ENCODE results near the gene KDM7A.
"Not testable (repeated sequence)": the region's sequence is repeated elsewhere in the genome, so short reads cannot be mapped to it uniquely, and the experiment has no call there.

KDM7A gene

DNA sequence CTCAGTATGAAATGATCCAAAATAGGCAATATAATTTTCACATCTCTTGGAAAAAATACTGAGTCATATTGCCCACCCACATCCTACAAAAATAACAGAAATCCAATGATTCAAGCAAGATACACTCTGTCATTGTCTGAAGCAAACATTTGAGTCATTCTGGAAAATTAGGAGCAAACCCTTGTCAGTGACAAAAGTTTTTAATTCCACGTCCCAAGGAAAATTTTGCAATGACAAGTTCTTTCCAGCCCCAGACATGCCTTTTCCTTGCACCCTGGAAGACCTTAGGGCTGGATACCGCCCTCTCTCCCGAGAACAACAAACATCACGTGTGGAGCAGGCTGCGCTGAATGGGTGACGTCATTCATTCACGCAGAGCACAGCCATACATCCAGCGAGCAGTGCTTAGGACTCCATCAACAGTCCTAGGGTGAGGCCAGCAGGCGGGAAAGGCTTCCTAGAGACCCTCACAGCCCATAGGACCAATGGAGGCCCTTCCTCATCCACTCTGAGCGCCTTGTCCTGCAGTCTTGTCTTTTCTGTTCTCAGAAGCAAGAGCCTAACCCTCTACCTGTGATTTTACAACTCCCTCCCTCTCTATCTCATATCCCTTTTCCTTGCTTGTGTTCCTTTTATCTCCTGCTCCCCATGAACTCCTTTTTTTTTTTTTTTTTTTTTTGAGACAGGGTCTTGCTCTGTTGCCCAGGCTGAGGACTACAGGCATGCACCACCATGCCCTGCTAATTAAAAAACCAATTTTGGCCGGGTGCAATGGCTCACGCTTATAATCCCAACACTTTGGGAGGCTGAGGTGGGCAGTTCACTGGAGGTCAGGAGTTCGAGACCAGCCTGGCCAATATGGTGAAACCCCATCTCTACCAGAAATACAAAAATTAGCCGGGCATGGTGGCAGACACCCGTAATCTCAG lies 23.5 kb upstream of the KDM7A start:
- DNase-seq (ENCODE audit: low read depth in 3 of 3), result no peak

GRCh38 chr7:140197938-140198337 lies 21.2 kb upstream of the KDM7A start:
- no peak for DNase-seq (ENCODE audit: low read depth in 3 of 3)

DNA sequence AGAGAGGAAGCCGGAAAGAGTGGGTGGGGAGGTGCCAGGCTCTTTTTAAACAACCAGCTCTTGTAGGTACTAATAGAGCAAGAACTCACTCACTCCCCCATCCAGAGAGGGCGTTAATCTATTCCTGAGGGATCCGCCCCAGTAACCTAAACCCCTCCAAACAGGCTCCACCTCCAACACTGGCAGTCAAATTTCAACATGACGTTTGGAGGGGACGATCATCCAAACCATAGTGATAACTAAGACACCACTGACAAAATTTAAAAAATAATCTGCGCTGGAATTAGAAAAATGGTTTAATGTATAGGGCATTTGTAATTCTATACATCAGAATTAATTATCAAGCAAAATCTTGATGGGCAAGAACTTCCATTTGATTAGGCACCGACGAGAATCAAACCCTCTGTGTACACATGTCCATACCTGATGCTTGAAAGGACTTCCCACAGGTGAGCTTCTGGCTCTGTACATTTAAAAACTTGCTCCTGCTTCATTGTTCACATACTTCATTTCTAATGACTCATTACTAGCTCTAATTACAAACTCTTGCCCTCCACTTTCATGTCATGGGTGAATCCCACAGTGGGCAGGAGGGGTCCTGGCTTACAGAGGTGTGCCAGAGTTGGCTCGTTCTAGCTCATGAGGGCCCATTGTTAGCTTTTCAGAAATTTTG lies 20.6 kb upstream of the KDM7A start:
- DNase-seq (ENCODE audit: low read depth in 3 of 3), result no peak

DNA sequence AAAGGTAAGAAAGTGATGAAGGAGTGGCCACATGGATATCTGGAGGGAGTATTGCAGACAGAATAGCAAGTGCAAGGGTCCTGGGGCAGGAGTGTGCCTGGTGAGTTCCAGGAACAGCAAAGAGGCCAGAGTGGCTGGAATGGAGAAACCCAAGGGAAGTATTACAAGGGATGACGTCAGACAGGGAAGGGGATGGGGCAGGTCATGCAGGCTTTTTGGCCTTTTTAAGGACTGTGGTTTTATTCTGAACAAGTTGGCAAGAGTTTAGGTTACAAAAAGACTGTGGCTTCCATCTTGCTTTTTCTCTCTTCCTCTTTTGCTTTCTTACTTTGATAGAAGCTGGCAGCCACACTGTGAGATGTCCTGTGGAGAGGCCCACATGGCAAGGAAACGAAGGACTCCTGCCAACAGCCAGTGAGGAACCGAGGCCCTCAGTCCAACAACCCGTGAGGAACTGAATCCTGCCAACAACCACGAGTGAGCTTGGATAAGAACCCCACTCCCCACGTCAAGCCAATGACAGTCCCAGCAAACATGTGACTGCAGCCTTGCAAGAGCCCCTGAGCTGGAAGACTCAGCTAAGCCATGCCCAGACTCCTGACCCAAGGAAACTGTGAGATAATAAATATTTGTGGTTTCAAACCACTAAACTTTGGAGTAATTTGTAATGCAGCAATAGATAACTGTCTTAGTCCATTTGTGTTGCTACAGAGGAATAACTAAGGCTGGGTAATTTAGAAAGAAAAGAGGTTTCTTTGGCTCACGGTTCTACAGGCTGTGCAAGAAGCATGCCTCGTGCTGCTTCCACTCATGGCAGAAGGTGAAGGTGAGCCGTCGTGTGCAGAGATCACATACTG lies 19.8 kb upstream of the KDM7A start:
- DNase-seq (ENCODE audit: low read depth in 3 of 3), result no peak

DNA sequence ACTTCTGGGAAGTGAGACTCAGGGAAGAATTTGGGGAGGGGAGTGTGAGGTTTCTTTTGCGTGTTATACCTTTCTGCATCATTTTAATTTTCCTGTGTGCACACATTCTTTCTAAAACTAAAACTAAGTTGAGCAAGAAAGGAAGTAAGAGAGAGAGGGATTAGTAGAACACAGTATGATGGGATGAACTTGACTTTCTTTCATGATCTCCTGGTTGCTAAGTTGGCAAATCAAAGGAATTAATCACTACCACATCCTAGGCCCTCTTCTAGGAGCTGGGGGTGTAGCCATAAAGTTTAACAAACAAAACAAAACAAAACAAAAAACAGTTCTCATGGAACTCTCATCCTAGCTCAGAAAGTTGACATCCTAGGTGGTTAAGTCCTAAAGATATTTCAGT lies 19.1 kb upstream of the KDM7A start:
- DNase-seq (ENCODE audit: low read depth in 3 of 3), result no peak

GRCh38 chr7:140192620-140193019 lies 15.8 kb upstream of the KDM7A start:
- DNase-seq (ENCODE audit: low read depth in 3 of 3), result no peak

DNA sequence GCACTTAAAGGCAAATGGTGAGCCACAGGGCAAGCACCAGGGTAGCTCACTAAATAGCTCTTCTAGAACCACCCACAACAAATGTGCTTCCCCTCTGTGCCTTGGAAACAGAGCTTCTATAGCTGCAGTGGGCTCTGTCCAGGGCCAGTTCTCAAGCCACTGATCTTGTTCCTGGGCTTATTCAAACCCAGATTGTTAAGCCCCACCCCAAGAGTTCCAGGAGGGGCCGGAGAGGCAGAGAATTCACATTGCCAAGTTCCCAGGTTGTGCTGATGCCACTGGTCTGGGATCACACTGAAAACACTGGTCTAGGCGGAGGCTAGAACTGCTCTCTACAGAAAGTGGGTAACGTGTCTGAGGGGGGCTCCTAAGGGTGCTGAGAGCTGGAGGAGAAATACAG lies 15.4 kb upstream of the KDM7A start:
- DNase-seq (ENCODE audit: low read depth in 3 of 3), result no peak

DNA sequence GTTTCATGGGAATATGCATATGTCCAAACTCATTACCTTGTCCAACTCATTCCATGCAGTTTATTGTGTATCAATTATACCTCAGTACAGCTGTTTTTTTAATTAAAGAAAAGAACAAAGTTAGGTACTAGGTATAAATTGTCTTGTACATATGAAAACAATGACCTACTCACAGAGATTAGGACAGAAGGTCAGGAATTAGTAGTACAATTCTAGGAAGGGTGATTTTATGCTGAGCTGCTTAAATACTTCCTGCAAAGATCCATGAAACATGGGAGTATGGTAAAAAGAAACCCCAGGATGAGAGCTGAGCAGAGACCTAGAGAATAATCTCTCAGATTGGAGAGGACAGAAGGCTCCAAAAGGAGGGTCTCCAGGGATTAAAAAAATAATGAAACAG lies 13.8 kb upstream of the KDM7A start:
- no peak for DNase-seq (ENCODE audit: low read depth in 3 of 3)

DNA sequence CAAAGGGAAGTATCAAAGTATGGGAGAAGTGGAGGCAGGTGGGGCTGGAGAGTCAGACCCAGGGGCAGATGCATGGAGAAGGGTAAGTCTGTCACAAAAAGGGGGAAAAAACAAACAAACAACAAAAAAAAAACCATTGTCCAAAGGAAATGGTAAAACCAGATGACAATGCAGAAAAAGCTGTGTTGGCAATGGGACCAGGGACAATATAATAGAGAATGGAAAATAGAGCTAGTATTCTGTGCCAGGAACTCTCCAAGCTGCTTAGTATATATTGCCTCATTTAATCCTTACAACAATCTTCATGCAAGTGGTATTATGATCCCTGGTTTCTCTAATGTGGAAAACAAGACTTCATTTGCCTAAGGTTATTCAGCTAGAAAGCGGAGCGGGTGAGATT lies 13.1 kb upstream of the KDM7A start:
- DNase-seq (ENCODE audit: low read depth in 3 of 3), result no peak

- no peak for DNase-seq (ENCODE audit: low read depth in 3 of 3)
These were observed 6.1 kb upstream of the KDM7A start for GRCh38 chr7:140182917-140183316.

DNA sequence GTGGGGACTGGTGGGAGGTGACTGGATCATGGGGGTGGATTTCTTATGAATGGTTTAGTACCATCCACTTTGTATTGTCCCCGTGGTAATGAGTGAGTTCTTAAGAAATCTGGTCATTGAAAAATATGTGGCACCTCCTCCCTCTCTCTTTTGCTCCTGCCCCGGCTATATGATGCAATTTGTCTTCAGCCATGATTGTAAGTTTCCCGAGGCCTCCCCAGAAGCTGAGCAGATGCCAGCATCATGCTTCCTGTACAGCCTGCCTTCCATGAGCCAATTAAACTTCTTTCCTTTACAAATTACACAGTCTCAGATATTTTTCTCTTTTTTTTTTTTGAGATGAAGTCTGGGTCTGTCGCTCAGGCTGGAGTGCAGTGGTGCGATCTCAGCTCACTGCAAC lies 2.6 kb upstream of the KDM7A start:
- no peak for DNase-seq (ENCODE audit: low read depth in 3 of 3)

- no peak for DNase-seq (ENCODE audit: low read depth in 3 of 3)
These were observed 571 bp downstream of the KDM7A start for GRCh38 chr7:140176122-140176701.

- peak; percentile 66 to 83 (median 80) for DNase-seq (ENCODE audit: low read depth in 3 of 3)
These were observed 1.3 kb downstream of the KDM7A start for GRCh38 chr7:140175221-140176121.

DNA sequence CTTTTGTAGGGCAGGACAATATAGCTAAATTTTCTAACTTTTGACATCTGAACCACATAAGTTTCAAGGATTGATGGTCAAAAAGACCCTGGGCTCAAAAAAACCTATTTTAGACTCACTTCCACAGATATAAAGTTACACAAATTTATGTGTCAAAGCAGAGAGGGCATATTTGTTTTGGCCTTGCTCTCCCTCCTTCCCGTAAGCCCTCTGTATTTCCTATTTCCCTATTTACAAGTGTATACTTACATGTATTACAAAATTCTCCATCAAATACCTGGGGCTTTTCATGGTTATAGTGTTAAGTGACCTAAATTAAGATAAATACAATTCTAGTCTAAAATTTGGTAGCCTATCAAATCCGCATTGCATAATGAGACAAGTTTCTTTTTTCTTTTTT lies 2.6 kb downstream of the KDM7A start:
- no peak for DNase-seq (ENCODE audit: low read depth in 3 of 3)

DNA sequence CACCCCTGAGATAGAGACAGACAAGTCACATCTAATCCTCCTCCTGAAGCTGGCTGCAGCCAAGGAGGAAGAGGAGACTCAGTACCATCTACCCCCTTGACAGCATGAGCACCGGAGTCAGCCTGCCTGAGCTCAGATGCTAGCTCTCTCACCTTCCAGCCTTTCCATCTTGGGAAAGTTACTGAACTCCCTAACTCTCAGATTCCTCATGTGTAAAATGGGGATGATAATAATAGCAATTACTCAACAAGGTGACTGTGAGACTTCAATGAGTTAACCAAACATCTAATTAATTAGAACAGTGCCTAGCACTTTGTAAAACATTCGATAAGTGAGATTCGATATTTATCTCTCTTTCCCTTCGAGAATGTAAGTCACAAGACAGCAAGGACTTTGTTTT lies 6.4 kb downstream of the KDM7A start:
- no peak for DNase-seq (ENCODE audit: low read depth in 3 of 3)

DNA sequence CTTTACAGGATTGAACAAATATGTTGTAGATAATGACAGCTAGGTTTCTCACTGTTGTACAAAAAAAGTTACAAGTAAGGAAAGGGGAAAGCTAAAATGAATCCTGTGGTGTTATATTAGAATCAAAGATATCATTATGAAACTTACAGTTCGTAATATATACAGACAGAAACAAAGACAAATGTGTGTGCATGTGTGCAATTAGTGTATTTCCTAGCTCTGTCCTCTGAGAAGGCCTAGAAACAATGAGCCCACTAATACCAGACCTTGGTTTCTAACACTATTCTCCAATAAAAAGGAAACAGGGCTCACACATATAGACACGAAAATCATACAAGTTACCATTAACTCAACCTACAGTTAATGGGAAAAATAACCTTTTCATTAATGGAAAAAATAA lies 8.0 kb downstream of the KDM7A start:
- no peak for DNase-seq (ENCODE audit: low read depth in 3 of 3)

DNA sequence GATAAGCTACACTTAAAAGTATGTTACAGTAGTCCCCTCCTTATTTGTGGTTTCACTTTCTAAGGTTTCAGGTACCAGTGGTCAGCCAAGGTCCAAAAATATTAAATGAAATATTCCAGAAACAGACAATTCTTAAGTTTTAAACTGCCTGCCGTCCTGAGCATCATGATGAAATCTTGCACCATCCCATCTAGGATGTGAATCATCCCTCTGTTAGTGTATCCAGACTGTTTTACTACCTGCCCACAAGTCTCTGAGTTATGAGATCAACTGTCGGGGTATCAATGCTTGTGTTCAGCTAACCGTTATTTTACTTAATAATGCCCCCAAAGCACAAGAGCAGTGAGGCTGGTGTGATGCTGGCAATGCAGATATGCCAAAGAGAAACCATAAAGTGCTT lies 11.4 kb downstream of the KDM7A start:
- DNase-seq (ENCODE audit: low read depth in 3 of 3), result no peak

- not testable (repeated sequence) for DNase-seq (ENCODE audit: low read depth in 3 of 3)
These were observed 14.7 kb downstream of the KDM7A start for GRCh38 chr7:140162081-140162480.

GRCh38 chr7:140161047-140161446 lies 15.7 kb downstream of the KDM7A start:
- no peak for DNase-seq (ENCODE audit: low read depth in 3 of 3)

GRCh38 chr7:140160308-140160707 lies 16.5 kb downstream of the KDM7A start:
- DNase-seq (ENCODE audit: low read depth in 3 of 3), result no peak

DNA sequence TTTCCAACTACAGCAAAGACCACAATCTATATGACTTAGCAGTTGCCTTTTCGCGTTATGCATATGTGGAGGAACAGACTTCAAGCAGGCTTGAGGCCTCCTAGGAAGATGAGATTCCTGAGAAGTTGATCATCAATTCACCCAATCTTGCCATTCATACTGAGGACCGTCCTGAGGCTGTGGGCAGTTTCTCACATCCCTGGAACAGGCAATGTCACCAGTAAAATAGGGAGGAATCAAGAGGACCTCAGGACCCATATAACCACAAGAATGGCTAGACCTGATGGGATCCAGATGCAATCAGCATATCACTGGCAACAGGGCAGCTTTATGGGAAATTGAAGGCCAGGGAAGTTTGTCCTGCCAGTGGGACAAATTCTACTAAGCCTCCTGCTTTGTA lies 17.3 kb downstream of the KDM7A start:
- DNase-seq (ENCODE audit: low read depth in 3 of 3), result no peak
